NCI-H510A treated with DMSO at 0.1 percent for 48 hours (cell line): Measurements from ENCODE around the gene ANKRD2.
"Not testable (repeated sequence)": the region's sequence is repeated elsewhere in the genome, so short reads cannot be mapped to it uniquely, and the experiment has no call there.

Experiments used
- DNase-seq: peaks from one replicate; lab custom pipeline; 2025; lab: John Stamatoyannopoulos, UW

The ANKRD2 gene

DNA sequence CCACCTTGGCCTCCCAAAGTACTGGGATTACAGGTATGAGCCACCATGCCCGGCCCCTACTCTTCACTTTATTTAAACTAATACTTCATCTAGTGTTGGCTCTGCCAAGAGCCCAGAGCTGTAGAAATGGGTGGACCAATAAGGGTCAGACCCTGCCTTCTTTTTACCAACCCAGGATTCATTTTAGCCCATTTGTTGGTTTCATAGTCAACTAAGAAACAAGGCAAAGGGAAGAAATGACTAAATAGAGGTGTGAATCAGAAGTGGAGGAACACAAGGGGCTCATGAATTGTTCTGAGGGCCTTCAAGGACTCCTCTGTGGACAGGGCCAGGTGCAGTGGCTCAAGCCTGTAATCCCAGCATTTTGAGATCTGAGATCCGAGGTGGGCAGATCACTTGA is 1.1 kb downstream of the ANKRD2 start:
- DNase-seq, result no peak

DNA sequence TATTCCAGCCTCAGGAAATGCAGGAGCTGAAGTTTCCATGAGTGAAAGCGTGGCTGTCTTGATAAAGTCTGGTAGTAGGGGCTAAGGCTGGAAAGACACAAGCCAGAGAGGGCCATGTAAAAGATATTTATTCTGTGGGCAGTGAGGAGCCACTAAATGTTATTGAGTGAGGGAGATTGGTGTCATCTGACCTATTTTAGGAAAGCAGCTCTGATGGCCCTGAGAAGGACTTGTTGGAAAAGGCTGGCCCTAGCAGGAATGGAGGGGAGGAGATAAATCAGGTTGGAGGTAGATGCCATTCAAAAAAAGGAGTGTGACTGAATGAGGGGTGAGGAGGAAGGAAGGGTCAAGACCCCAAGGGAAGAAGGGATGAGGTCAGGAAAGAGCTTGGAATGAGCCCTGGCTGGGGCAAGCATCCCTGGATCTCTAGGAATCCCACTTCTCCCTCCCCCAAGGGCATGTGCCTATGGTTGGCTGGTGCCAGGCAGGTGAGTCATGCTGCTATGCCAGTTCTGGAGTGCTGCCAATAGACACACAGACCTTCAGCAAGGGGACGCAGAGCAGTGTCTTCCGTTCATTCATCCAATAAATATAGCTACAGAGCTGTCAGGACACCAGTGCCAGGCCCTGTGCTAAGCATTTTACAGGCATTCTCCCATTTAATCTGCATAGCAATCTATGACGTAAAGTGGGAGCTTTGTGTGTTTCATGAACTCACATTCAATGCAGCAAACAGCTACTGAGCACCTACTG is 2.0 kb downstream of the ANKRD2 start:
- peak; percentile 75 for DNase-seq

DNA sequence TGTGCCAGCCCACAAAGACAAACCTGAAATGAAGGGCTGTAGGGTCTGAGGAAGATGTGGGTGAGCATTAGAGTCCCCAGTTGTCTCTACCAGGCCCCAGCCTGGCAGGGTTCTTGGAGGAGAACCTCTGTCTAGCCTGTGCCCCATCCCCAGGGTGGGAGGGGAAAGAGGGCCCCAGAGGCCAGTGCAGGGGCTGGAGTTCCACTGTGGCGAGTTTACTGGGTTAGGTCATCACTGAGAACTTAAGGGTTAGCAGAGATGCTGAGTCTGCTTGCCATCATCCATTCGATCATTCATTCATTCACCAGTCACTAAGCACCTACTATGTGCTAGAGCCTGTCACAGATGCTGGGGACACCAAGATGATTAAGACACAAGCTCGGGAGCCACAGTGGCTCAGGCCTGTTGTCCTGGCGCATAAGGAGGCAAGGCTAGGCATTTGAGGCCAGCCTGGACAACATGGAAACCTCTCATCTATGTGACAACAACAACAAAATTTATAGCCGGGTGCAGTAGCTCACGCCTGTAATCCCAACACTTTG is 2.6 kb downstream of the ANKRD2 start:
- DNase-seq, result no peak

DNA sequence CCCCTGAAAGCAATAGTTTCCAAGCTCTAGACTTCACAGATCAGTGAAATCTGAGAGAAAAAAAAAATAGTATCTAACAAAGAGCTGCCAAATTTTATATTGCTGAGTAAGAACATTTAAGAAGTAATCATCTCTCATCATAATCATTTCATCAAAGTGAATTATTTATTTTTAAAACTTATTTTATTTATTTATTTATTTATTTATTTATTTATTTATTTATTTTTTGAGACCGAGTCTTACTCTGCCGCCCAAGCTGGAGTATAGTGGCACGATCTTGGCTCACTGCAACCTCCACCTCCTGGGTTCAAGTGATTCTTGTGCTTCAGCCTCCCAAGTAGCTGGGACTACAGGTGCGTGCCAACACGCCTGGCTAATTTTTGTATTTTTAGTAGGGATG is 3.9 kb downstream of the ANKRD2 start:
- not testable (repeated sequence) for DNase-seq

DNA sequence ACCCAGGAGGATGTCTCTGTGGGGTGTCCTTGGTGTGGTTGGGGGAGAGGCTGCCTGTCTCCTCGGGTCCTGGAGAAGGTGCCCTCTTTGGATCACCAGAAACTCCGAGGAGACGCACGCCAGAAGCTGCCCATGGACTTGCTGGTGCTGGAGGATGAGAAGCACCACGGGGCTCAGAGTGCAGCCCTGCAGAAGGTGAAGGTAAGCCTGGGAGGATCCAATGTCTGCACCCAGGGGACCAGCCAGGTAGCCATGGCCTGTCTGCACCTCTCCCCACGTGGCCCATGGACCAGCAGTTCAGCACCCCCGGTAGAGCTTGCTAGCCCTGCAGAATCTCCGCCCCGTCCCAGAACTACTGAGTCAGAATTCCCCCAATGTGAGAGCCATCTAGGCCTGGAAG is 5.1 kb downstream of the ANKRD2 start:
- DNase-seq, result no peak

DNA sequence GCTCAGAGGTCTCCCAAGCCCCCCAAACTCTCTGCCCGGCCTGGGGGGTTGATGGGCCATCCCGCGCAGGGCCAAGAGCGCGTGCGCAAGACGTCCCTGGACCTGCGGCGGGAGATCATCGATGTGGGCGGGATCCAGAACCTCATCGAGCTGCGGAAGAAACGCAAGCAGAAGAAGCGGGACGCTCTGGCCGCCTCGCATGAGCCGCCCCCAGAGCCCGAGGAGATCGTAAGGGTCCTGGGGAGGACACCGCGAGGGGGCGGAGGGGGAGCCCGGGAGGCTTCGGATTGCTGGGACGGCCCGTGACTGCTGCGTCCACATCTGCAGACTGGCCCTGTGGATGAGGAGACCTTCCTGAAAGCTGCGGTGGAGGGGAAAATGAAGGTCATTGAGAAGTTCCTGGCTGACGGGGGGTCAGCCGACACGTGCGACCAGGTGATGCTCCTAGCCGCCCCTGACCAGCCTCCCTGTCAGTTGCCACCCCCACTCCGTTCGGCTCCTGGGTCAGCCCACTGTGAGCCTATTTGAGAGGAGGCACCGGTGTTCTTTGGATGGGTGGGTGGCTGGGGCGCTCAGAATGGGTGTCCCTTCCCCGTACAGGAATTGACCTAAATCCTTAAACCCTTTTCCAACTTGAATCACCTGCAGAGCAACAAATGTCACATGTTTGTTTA is 5.7 kb downstream of the ANKRD2 start:
- DNase-seq, result no peak

DNA sequence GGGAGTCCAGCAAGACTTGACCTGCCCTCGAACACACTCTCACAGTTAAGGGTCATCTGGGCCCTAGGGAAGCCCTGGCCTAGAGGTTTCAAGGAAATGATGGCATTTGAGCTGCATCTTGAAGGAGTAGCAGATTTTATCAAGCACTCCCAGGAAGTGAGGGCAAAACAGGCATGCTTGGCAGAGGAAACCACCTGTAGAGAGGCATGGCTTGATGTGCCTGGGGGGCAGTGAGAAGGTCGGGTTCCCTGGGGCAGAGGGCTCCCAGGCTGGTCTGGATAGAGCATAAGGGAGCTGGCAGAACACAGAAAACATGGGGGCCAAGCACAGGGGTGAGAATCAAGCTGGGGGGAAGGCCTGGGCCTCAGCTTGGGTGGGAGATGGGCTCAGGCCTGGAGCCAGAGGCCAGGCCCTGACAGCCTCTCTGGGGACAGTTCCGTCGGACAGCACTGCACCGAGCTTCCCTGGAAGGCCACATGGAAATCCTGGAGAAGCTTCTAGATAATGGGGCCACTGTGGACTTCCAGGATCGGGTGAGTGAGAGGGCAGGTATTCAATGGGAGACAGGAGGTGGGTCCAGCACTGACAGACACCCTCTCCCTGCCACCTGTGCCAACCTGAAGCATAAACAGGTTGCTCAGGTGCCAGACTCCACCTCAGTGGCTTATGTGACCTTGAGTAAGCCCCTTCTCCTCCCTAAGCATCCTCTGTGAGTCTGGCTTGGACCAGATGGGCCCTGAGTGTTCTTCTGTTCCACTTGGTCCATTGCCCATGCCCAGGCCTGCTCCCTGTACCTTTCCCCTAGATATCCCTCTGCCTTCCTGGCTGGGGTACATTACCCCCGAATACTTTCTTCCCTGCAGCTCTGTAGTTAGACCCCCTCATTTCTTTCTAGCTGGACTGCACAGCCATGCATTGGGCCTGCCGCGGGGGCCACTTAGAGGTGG is 8.1 kb downstream of the ANKRD2 start:
- no peak for DNase-seq

DNA sequence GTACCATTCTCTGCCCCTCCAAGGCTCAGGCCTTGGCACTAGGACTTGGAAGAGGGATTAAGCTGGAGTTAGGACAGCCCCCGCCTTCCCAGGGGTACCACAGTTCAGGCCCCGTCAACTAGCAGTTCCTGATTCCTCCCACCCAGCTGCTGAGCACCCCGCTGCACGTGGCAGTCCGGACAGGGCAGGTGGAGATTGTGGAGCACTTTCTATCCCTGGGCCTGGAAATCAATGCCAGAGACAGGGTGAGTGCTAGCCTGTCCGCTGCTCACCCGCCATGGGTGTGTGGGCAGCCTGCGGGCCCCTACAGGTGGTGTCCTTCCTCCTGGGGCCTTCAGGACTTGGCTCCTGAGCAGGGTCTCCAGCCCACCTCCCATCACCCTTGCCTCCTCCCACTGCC is 9.6 kb downstream of the ANKRD2 start:
- no peak for DNase-seq

DNA sequence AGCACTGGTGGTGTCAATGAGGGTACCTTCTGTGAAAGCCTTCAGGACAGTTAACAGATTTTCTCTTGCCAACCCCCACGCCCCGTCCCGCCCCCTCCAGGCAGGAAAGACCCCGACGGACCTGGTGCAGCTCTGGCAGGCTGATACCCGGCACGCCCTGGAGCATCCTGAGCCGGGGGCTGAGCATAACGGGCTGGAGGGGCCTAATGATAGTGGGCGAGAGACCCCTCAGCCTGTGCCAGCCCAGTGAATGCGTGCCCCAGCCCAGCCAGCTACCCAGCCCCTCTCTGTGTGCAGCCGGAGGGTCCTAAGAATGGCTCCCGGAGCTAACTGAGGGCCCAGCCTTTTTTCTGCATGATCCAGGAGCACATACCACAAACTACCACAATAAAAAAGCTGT is 10.9 kb downstream of the ANKRD2 start:
- DNase-seq, result no peak

DNA sequence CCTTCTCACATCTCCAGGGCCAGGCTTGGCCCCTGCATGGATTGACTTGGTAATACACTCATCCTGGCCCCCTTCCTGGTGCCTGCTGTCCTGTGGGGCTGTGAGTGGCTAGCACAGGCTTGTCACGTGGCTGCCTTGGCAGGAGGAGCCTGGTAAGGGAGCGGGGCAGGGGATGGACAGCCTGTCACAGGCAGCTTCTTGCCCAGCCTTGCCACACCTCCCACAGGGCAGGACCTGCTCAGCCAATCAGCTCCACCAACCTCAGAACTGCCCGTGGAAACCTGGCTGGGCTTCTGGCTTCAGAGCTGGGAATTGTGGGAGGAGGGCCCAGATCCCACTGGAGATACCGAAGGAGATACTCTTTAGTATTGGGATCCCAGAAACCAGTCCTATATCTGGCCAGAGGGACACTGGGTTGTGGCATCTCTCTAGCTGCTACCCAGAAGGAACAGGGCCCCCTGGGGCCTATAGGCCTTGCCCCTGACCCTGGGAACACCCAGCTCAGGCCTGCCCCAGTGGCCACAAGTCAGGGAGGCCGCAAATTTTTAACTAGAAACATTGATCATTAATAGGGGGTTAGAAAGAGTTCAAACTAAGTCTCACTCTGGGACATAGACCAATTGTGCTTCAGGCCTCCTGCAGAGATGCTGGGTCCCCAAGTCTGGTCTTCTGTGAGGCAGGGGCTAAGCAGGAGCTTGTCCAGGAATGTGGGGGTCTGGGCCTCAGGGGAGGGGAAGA is 11.7 kb downstream of the ANKRD2 start, which contains the start of gene HOGA1:
HOGA1 (plus strand) TSS at position 330 of the 738 bp plus-strand sequence; CDS start at position 645, 315 bp downstream.
- peak; percentile 13 for DNase-seq

DNA sequence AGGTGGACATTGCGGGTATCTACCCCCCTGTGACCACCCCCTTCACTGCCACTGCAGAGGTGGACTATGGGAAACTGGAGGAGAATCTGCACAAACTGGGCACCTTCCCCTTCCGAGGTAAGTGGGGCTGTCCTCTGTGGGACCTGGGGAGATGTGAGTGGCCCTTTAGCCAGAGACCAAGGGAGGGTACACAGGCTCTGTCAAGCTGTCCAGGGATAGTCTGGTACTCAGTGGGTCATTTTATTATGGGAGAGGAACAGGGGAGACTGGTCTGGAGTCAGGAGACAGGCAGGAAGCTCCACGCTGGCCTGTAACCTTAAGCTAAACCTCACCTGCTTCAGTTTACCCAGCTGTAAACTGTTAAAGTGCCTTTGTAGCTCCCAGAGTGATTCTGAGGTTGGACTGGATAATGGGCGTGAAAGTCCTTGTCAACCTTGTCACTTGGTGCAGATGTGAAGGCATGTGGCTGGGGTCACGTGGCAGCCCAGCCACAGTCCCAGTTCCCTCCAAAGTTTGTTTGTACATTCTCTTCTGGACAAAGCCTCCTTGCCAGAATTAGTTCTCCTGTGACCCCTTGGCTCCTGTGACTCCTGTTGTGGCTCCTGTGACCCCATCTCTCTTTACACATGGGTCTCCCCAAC is 12.3 kb downstream of the ANKRD2 start:
- DNase-seq, result peak; percentile 7

DNA sequence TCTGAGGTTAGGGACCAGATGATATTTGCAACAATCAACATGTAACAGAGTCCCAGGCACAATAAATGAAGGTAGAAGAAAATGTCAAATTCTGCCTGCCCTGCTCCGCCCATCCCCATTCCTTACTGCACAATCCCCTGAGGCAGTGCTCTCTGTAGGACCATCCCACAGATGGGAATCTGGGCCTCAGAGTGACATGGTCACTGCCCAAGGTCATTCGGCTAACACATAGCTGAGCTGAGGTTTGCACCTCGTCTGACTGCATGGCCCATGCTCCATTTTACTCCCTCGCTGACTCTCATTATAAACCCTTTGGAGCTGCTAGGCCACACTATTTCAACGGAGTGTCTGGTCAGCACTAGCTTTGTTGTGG is 12.8 kb downstream of the ANKRD2 start:
- DNase-seq, result no peak

DNA sequence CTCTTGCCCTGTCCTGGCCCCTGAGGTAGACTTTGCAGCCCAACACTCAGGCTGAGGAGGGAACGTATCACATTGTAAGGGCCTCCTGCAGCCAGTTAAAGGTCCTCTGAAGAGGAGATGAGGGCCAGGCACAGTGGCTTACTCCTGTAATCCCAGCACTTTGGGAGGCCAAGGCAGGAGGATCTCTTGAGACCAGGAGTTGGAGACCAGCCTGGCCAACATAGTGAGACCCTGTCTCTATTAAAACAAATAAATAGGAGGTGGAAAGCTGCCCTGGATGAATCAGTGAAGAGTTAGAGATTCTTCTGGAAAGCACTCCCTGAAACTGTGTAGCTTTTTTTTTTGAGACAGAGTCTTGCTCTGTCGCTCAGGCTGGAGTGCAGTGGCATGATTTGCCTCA is 14.6 kb downstream of the ANKRD2 start:
- DNase-seq, result no peak

DNA sequence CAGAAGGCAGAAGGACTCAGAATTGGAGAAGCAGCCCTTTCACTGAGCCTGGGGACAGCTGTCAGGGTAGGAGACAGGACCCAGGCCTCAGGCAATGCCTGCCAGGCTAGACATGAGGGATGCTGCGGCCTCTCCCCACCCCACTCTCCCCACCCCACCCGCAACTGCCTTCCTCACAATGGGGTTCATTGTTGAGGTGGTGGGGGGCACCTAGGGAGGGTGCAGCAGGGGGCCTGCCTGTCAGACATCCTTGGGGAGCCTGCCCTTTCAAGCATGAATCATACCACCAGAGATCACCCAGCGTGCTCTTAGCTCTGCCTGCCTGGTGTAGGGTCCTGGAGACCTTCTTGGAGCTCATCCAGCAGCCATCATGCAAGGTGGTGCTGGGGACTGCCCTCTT is 16.9 kb downstream of the ANKRD2 start, which contains the start of gene C10orf62:
C10orf62 (plus strand) TSS at position 243 of the 400 bp plus-strand sequence. CDS start 177 bp downstream, outside the sequence.
- DNase-seq, result no peak

DNA sequence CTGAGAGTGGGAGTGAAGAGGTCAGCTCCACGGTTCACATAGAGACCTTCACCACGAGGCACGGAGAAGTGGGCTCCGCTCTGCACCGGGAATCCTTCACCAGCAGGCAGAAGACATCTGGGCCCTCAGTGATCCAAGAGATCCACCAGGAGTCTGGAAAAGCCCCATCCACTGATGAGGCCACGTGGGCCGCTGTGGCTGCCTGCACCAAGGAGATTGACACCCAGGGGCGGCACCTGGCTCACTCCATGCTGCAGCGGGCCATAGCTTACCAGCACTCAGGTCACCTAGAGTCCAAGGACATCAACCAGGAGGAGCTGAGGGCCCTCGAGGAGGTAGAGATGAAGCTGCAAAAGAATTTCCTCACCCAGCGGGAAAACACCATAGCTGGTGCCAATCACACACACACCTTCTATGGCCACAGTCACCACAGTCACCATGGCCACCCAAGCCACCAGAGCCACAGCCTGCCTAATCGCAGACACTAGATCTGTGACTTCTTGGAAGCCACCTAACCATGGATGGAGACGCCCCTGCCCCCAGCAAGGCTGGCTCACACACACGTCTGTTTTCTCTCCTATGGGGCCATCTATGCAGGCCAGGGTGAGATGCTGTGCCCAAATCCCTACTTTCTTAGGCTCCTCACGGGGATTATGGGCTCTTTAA is 17.6 kb downstream of the ANKRD2 start:
- no peak for DNase-seq

DNA sequence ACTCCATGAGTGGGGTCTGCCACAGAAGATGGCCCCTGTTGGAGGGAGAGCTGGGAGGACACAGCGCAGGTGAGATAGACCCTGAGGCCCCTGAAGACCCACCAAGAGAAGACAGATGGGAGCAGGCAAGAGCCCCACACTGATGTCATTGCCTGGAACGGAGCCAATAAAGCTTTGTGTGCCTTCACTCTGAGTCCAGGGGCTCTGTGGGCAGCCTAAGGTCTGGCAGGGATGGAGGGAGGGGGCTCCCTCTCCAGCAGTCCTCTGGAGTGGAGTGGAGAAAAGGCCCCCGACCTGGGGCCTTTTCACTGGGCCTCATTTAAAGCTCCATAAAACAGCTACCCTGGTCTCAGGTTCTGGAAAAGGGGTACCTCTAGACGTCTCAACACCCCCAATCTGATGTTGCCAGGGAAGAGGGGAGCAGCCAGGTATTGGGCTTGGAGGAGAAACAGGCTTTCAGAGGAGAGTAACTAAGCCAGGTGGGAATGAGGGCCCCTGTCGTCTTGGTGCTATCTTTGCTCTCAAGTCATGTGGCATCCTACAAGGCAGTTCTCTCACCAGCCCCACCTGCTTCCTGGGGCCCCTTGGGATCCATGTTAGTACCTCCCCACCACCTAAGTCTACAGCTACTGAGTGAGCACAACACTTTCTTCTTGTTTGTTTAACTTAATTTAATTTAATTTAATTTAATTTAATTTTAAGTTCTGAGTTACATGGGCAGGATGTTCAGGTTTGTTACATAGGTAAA is 18.3 kb downstream of the ANKRD2 start:
- no peak for DNase-seq

DNA sequence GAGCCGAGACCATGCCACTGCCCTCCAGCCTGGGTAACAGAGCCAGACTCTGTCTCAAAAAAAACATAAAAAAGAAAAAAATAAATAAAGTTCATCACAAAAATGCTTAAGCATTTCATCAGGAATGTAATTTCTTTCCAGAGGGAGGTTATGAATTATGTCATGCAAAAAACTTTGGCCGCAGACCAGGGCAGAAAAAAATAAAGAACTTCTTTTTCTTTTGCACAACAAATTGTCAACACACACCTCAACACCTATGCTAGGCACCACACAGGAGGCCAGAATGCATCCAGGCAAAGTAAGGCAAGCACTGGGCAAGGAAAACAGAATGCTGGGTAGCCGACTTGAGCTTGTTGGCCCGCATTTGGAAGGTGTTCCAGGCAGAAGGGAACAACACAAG is 20.8 kb downstream of the ANKRD2 start:
- no peak for DNase-seq

DNA sequence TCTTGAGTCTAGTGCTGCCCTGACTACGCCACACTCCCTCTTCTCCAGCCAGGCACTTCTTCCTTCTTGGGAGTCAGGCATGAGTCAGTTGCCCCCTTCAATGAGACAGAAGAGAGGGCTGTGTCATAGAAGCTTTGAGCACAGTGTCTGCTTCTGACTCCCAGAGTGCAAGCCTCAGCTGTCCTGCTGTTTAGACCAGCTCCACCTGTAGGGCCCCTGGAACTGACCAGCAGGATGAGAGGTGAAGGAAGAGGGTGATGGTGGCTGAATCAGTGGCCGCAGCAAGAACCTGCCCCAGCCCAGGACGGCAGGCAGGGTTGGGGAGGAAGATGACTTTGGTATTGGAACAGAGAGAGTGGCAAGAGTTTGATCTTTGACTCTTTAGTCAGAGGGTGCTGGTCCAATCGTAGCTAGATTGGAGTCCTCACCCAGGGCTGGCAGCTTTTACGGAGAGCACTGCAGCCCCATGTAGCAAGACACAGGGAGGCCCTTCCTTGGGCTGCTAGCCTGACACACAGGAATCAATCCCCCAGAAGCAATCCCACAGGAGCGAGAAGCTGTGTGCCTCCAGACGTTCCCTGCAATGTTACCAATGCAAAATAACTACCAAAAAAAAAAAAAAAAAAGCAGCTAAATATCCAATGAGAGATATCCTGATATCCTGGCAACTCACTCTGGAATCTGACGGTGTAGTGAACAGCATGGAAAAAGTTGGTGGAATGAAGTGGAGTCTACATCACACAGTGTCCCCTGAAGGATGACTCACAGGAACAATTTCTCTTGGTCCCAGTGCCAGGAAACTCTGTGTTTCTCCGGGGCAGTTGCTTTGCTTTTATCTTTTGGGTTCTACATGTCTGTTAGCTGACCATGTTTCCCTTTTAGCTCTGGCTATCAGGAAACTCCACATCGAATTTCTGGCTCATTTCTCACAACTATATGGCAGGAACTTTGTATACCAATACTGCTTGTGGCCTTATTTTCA is 23.8 kb downstream of the ANKRD2 start:
- DNase-seq, result no peak
